ENCODE data around the gene EGLN2. TPM values are rescaled to one million over a fixed set of nuclear protein-coding genes. Genes with fewer than 3 reads are reported as not detected.
A peak's percentile ranks its signal among the peaks of the same experiment; 100 is the strongest.
"Not testable (repeated sequence)": the region's sequence is repeated elsewhere in the genome, so short reads cannot be mapped to it uniquely, and the experiment has no call there.

Gene EGLN2
- polyA plus RNA-seq, 3 donors, result 30.5 to 121 (median 93.1) TPM

DNA sequence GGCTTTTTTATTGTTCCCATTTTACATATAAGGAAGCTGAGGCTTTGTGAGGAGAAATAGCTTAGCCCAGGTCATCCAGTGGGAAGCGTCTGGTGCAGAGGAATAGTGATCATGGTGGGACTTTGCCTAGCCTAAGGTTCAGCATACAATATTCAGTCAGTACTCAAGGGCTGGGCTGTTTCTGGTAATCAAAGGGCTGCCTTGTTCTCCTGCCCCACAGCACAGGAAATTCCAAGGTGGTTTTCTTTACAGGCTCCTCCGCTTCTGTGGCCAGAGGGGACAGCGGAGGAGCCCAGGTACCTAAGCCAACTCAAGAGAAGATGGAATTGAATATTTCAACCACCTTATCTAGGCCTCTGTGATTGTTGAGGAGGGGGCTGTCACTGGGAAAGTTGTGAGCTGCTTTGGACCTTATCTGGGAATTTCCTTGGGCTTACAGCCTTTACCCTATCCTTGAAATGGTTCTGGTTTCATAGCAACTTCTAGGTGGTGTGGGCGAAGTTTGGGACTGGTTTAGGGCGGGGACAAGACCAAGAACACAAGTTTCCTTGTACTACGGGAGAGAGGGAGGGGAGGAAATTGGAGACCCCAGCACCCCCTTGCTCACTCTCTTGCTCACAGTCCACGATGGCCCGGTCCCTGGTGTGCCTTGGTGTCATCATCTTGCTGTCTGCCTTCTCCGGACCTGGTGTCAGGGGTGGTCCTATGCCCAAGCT, 23.9 kb upstream of the EGLN2 start, which contains the start of gene MIA:
Gene MIA (plus strand): TSS at position 606 of the 716 bp plus-strand sequence. CDS start 22 bp downstream, at position 628.
- no peak within 1 kb of the TSS for H3K27ac ChIP-seq (ENCODE audit: low read depth, low read length)
- WGBS, 3 donors, result 81 to 88% (median 85%) methylated on average over 9 of the region's 9 CpGs

DNA sequence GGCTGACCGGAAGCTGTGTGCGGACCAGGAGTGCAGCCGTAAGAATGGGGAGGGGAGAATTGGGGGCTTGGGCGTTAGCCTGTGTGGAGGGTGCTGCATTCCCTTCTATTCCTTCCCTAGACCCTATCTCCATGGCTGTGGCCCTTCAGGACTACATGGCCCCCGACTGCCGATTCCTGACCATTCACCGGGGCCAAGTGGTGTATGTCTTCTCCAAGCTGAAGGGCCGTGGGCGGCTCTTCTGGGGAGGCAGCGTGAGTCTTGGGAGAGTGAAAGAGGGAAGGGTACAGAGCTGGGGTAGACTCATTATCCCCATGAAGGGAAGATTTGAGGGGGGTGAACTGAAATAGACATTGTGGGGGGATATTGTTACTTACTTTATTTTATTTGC, 23.4 kb upstream of the EGLN2 start:
- 88 to 93% (median 90%) methylated on average over 10 of the region's 10 CpGs for WGBS, 3 donors
- H3K27ac ChIP-seq (ENCODE audit: low read depth, low read length), result no peak overlapping the region

DNA sequence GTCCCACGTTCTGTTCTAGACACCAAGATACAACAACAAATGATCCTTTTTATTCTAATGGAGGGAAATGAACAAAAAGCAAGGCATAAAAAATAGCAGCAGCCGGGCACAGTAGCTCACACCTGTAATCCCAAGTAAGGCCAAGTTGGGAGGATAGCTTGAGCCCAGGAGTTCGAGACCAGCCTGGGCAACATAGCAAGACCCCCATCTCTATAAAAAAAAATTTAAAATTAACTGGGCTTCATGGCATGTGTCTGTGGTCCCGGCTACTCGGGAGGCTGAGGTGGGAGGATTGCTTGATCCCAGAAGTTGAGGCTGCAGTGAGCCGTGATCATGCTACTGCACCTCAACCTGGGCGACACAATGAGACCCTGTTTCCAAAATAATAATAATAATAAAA, 22.6 kb upstream of the EGLN2 start:
- no peak overlapping the region for H3K27ac ChIP-seq (ENCODE audit: low read depth, low read length)
- 80 to 84% (median 81%) methylated on average over 7 of the region's 7 CpGs for WGBS, 3 donors

DNA sequence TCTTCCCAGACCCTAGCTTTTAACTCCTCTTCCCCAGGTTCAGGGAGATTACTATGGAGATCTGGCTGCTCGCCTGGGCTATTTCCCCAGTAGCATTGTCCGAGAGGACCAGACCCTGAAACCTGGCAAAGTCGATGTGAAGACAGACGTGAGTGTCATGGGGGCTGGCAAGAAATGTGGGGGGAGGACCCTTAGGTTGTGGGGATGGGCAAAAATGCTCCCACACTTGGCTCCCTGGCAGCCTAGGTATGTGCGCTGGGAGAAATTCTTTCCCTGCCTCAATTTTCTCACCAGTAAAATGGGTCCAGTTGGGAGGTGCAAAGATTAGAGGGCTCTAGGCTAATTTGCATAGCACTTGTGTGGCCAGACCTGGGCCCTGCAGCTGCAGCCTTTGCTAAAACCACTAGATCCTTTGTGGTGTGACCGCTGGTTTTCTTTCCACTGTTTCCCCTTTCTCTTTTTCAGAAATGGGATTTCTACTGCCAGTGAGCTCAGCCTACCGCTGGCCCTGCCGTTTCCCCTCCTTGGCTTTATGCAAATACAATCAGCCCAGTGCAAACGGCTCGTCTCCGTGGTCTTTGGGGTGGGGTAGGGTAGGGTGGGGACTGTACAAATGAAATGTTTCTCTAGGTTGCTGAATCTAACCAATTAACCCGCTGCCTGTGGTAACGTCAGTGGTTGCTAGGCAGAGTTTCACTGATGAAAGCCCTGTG, 21.9 kb upstream of the EGLN2 start:
- WGBS, 3 donors, result 9 to 16% (median 10%) methylated on average over 13 of the region's 13 CpGs
- H3K27ac ChIP-seq (ENCODE audit: low read depth, low read length), result peak overlapping the region; percentile 7

GRCh38 chr19:40777645-40777936, 21.4 kb upstream of the EGLN2 start:
- 0 to 1% (median 0%) methylated on average over 10 of the region's 10 CpGs for WGBS, 3 donors
- peak overlapping the region; percentile 7 for H3K27ac ChIP-seq (ENCODE audit: low read depth, low read length)

DNA sequence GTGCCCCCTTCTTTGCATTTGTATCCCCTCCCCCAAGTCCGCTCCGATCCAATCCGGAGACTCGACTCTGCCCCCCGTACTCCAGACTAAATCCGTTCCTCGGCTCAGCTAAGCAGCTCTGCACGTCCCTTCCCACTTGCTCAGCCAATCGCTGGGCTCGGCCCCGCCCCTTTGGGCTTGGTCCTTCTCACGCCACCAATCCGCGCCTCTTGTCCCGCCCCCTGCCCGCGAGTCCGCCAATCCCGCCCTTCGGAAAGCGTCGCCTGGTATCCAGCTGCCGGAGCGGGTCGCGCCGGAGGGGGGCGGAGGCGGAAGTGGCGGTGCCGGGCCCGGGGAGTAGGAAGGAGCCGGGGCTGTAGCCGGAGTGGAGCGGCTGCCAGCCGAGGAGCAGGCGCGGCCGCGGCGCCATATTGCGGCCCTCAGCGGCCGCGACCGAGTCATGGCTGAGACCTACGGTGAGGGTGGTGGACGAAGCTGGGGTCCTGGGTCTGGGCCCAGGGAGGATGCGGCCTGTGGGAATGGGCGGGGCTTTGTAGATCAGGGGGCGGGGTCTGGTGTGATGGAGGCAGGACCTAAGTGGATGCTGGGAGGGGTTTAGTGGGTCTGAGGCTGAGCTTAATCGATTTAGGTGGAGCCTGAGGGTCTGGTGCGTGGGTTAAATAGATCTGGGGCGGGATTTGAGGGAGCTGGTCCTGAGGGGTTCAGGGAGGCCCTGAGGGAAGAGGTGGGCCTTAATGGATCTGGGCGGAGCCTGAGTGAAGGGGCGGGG, 20.9 kb upstream of the EGLN2 start, which contains the start of gene RAB4B:
Gene RAB4B (plus strand): TSS at position 311 of the 769 bp plus-strand sequence. CDS start 129 bp downstream, at position 440.
- H3K27ac ChIP-seq (ENCODE audit: low read depth, low read length), result peak within 1 kb of the TSS; percentile 44
- 0 to 1% (median 0%) methylated on average over 56 of the region's 56 CpGs for WGBS, 3 donors

- no peak overlapping the region for H3K27ac ChIP-seq (ENCODE audit: low read depth, low read length)
- 6 to 12% (median 11%) methylated on average over 7 of the region's 7 CpGs for WGBS, 3 donors
Observed at GRCh38 chr19:40778706-40779284, 20.2 kb upstream of the EGLN2 start.

- H3K27ac ChIP-seq (ENCODE audit: low read depth, low read length), result no peak overlapping the region
- 96 to 99% (median 98%) methylated on average over 5 of the region's 5 CpGs for WGBS, 3 donors
Observed at GRCh38 chr19:40780582-40780981, 18.4 kb upstream of the EGLN2 start.

GRCh38 chr19:40781140-40781539, 17.9 kb upstream of the EGLN2 start:
- H3K27ac ChIP-seq (ENCODE audit: low read depth, low read length), result no peak overlapping the region
- 94 to 95% (median 94%) methylated on average over 7 of the region's 7 CpGs for whole genome bisulfite sequencing, 3 donors

DNA sequence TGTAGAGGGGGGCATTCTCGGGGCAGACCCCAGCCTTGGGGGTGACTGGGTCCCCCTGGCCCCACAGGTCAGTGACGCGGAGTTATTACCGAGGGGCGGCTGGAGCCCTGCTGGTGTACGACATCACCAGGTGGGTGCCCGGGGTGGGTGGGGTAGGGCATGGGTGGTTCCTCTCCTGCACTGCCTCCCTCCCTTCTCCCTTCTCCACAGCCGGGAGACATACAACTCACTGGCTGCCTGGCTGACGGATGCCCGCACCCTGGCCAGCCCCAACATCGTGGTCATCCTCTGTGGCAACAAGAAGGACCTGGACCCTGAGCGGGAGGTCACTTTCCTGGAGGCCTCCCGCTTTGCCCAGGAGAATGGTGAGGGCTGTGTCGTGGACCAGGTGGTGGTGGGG, 15.3 kb upstream of the EGLN2 start:
- WGBS, 3 donors, result 88 to 93% (median 90%) methylated on average over 14 of the region's 14 CpGs
- no peak overlapping the region for H3K27ac ChIP-seq (ENCODE audit: low read depth, low read length)

DNA sequence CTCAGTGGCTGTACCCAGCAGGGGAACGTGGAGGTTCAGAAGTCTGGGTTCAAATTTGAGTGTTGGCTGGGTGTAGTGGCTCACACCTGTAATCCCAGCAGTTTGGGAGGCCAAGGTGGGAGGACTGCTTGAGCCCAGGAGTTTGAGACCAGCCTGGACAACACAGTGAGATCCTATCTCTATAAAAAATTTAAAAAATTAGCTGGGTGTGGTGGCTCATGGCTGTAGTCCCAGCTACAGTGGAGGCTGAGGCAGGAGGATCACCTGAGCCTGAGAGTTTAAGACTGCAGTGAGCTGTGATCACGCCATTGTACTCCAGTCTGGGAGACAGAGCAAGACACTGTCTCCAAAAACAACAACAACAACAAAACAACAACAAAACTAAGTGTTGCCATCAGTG, 14.8 kb upstream of the EGLN2 start:
- 91 to 100% (median 100%) methylated on average over 2 of the region's 2 CpGs for whole genome bisulfite sequencing, 3 donors
- not testable (repeated sequence) for H3K27ac ChIP-seq (ENCODE audit: low read depth, low read length)

DNA sequence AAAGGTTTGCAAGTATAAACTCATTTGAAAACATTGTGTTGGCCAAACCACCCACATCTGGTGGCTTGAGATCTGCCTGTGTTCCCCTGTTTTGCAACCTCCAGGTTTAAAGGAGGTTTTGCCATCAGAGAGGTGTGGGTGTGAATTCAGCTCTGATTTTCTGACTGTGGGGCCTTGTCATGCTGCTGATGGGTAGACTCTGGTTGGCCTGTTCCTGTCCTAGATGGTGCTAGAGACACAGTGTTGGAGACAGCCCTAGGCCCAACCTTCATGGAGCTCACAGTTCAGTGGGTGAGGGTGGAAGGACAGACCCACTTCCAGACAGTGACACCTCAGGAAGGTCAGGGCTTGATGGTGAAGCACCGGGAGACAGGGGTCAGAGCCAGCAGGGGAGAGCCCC, 13.5 kb upstream of the EGLN2 start:
- WGBS, 3 donors, result 63 to 92% (median 83%) methylated on average over 1 of the region's 1 CpG
- H3K27ac ChIP-seq (ENCODE audit: low read depth, low read length), result no peak overlapping the region

GRCh38 chr19:40786060-40787037, 12.6 kb upstream of the EGLN2 start:
- H3K27ac ChIP-seq (ENCODE audit: low read depth, low read length), result no peak overlapping the region
- WGBS, 3 donors, result 93 to 95% (median 95%) methylated on average over 25 of the region's 25 CpGs

DNA sequence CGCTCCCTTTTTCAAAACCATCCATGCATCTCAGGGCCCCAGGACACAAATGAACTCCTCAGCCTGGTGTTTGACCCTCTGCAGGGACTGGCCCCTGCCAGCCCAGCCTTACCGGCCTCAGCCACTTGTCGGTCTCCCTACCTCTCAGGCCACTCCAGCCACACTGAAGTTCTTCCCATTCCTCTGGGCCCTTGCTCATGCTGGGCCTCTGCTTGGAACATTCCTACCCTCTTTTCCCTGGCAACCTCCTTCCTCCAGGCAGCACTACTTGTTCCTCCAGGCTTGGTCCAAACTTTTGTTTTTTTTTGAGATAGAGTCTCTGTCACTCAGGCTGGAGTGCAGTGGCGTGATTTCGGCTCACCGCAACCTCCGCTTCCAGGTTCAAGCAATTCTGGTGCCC, 7.6 kb upstream of the EGLN2 start:
- whole genome bisulfite sequencing, 3 donors, result 80 to 98% (median 97%) methylated on average over 7 of the region's 7 CpGs
- no peak overlapping the region for H3K27ac ChIP-seq (ENCODE audit: low read depth, low read length)

DNA sequence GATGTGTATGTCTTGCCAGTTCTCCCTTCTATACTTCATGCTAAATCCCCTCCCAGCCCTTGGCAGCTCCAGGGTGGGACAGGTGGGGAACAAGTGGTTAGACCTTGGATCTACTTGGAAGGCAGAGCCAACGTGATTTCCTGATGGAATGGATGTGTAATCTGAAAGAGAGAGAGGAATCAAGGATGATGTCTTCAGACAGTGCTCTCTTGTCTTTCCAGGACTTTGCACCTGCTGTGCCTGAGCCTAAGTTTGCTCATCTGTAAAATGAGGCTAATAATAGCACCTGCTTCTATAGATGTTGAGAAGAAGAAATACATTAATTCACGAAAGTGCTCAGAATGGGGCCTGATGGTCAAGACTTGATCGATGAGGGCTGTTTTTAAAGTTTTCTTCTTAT, 7.0 kb upstream of the EGLN2 start:
- 77 to 90% (median 88%) methylated on average over 3 of the region's 3 CpGs for WGBS, 3 donors
- H3K27ac ChIP-seq (ENCODE audit: low read depth, low read length), result no peak overlapping the region

- WGBS, 3 donors, result 94 to 96% (median 95%) methylated on average over 14 of the region's 14 CpGs
- H3K27ac ChIP-seq (ENCODE audit: low read depth, low read length), result no peak overlapping the region
Observed at GRCh38 chr19:40797166-40797962, 1.6 kb upstream of the EGLN2 start.

Measured in adipose tissue (tissue), 3 donors.